Adrenal gland (tissue), 12 donors: ENCODE data around the gene OR8K5. TPM values are rescaled to one million over a fixed set of nuclear protein-coding genes. Genes with fewer than 3 reads are reported as not detected.
"Not testable (repeated sequence)": the region's sequence is repeated elsewhere in the genome, so short reads cannot be mapped to it uniquely, and the experiment has no call there.

Experiments
- DNase-seq, 7 donors: peaks; one replicate each; pipeline ENCODE4 v3.0.0-alpha.2; 2019 to 2020
- H3K27ac ChIP-seq, 5 donors: fragments of 200-600 bp; sonication (generic) in 4 of 5; 1 replicate in 3 of 5; 2 replicates in 2 of 5; pipeline versions ENCODE4 v1.5.1 to v1.8.0; 2016 to 2020; ENCODE audit warnings: mild to moderate bottlenecking in 1 of 5
- H3K27me3 ChIP-seq: fragments of 200-600 bp; 2 replicates; pipeline ENCODE4 v1.8.0; 2021
- H3K36me3 ChIP-seq, 2 donors: fragments of 200-600 bp; replicated peaks in 1 of 2; 1 replicate in 1 of 2; 2 replicates in 1 of 2; pipeline versions ENCODE4 v1.5.1 to v1.8.0; 2018 to 2022
- H3K4me1 ChIP-seq, 2 donors: fragments of 200-600 bp; replicated peaks in 1 of 2; 1 replicate in 1 of 2; 2 replicates in 1 of 2; pipeline versions ENCODE4 v1.5.1 to v1.8.0; 2018 to 2021
- H3K4me3 ChIP-seq, 4 donors: fragments of 200-600 bp; sonication (generic) in 3 of 4; one replicate each; pipeline ENCODE4 v1.5.1; 2016 to 2018
- H3K9me3 ChIP-seq, 3 donors: fragments of 200-600 bp; sonication (generic) in 1 of 3; replicated peaks in 1 of 3; 1 replicate in 2 of 3; 2 replicates in 1 of 3; pipeline versions ENCODE4 v1.5.1 to v1.8.0; 2016 to 2021
- POLR2A ChIP-seq, 2 donors: fragments of 450-650 bp; IDR thresholded peaks; one replicate each; pipeline ENCODE4 v1.6.1; 2017; ENCODE audit warnings: antibody characterized with exemption in 2 of 2, mild to moderate bottlenecking in 2 of 2, moderate library complexity in 1 of 2
- WGBS, 4 donors: extraction: QIAGEN DNeasy Blood & Tissue Kit in 2 of 4; methylation state at CpG; one replicate each; pipeline versions ENCODE4 v1.1.5 to v1.1.7; 2013 to 2017; 5-methylcytosine and 5-hydroxymethylcytosine counted together
- intact Hi-C, 2 donors: fragments of 100-400 bp; cut with DNase I; formaldehyde crosslinking; loops; one replicate each; pipeline versions ENCODE4 v1.14.1 to v1.15.0; 2022 to 2023
- polyA plus RNA-seq, 3 donors: library from polyadenylated mRNA; stranded (reverse); fragments of 200-250 nt in 2 of 3; fragments of 350-450 nt in 1 of 3; fragmentation: Illumina TruSeq in 1 of 3; extraction: RNeasy Lipid Tissue Mini Kit (QIAGEN cat#74804) in 1 of 3; gene quantifications; one replicate each; pipeline ENCODE4 v1.2.3, GENCODE V29; 2013 to 2014
- total RNA-seq, 9 donors: library from RNA; depleted of rRNA in 4 of 9; stranded (reverse); fragments of >200 nt in 4 of 9; fragments of 120-200 nt in 1 of 9; fragmentation: NEBNext Ultra II Directional in 1 of 9; extraction: Animal tissue kit (Norgen Biotek cat#: 25700) in 1 of 9; gene quantifications; one replicate each; pipeline versions ENCODE4 v1.1.0 to v1.2.4, GENCODE V29; 2013 to 2023
- TF ChIP-seq, protein P1 (sequence below), 6 experiments: fragments of 450-650 bp in 4 of 6; fragments of 200-600 bp in 2 of 6; sonication (generic) in 1 of 6; IDR thresholded peaks; 1 replicate in 5 of 6; 2 replicates in 1 of 6; pipeline versions ENCODE4 v1.5.1 to v1.8.0; 2016 to 2021; ENCODE audit warnings: antibody characterized with exemption in 6 of 6, mild to moderate bottlenecking in 2 of 6, moderate library complexity in 1 of 6
- donor health status: healthy with polysubstance abuse.
- donor health status: Bipolar disorder and iron deficiency.
- donor health status: DM: yes; HTN: yes; CAD: no.
- donor health status: DM: no; HTN: no; CAD: no.
- donor health status: DM: no; HTN: no; CAD: no.
- donor health status: DM: yes; HTN: yes; CAD: no.

Gene OR8K5
- total and polyA plus RNA-seq, 12 donors, result not detected

DNA sequence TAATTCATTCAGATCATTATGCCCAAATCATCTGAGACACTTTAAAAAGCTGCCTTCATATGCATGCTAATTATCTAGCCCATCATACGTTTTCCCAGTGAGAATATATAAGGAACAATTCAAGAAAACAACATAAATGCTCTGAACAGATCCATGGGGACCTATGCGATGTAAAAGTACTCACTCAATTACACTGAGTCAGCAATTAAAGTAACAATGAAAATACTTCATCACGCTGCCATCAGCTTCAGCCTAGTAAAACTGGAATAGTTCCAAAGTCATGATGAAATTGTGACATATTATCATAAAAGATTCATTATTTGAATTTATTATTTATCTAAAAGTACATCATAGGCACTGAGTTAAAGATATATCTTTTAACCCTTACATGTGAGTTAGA lies 3.7 kb upstream of the OR8K5 start:
- Histone ChIP-seq H3K9me3 (no peaks in the 10 kb centered on the region), H3K27me3 (no peaks in the 10 kb centered on the region), H3K4me1 (no peaks in the 10 kb centered on the region), H3K4me3 (no peak overlapping the region), H3K27ac (no peak overlapping the region), H3K36me3 (no peaks in the 10 kb centered on the region)
- 31 to 61% (median 53%) methylated on average over 3 of the region's 3 CpGs for WGBS, 4 donors
- no peak for DNase-seq
- intact Hi-C loops, result no loop called here
- TF ChIP-seq POLR2A (IDR thresholded peaks at IDR 0.05), result no peak
- TF ChIP-seq, protein P1, sequence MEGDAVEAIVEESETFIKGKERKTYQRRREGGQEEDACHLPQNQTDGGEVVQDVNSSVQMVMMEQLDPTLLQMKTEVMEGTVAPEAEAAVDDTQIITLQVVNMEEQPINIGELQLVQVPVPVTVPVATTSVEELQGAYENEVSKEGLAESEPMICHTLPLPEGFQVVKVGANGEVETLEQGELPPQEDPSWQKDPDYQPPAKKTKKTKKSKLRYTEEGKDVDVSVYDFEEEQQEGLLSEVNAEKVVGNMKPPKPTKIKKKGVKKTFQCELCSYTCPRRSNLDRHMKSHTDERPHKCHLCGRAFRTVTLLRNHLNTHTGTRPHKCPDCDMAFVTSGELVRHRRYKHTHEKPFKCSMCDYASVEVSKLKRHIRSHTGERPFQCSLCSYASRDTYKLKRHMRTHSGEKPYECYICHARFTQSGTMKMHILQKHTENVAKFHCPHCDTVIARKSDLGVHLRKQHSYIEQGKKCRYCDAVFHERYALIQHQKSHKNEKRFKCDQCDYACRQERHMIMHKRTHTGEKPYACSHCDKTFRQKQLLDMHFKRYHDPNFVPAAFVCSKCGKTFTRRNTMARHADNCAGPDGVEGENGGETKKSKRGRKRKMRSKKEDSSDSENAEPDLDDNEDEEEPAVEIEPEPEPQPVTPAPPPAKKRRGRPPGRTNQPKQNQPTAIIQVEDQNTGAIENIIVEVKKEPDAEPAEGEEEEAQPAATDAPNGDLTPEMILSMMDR (IDR thresholded peaks at IDR 0.05), result no peak

DNA sequence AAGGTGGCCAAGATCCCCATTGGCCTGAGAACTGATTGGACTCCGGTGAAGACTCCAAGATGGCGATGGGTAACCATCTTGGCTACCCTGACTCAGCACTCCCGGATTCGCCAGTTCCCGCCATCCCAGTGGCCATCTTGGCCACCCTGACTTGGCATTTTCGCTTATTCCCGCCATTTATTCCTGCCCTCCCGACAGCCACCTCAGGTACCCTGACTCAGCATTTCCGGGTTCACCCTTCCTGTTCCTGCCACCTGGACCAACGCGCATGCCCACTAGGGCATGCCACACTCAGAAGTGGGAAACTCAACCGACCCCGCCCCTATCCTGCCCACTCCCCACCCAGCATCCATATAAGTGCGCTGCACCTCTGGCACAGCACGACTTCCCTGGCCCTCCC lies 7.8 kb downstream of the OR8K5 start:
- Histone ChIP-seq H3K27me3 (no peaks in the 10 kb centered on the region), H3K4me3 (no peak overlapping the region), H3K9me3 (no peaks in the 10 kb centered on the region), H3K36me3 (no peaks in the 10 kb centered on the region), H3K4me1 (no peaks in the 10 kb centered on the region), H3K27ac (no peak overlapping the region)
- no peak for DNase-seq
- intact Hi-C loops, result no loop called here
- no peak for TF ChIP-seq POLR2A (IDR thresholded peaks at IDR 0.05)
- TF ChIP-seq, protein P1 (IDR thresholded peaks at IDR 0.05), result no peak
- 84 to 93% (median 90%) methylated on average over 13 to 15 of the region's 15 CpGs for WGBS, 4 donors

DNA sequence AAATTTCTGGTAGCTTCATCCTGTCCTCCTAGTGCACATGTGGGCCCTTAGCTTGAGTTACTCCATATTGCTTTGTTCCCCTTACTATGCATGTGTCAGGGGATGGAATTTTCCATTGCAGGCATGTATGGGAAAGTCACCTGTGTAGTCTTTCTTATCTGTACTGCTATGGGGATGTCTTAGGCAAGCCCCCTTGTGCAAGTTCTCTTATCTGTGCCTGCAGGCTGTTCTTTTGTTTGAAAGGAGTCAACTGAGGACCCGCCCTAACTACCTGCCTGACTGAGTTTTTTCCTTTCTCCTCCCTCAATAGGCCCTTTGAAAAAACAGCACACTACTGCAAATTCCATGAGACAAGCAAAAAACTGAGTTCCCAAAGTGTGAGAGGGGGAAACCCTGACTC lies 8.7 kb downstream of the OR8K5 start:
- WGBS, 4 donors, result 50 to 73% (median 57%) methylated on average over 1 of the region's 1 CpG
- no peak for DNase-seq
- no peaks in the 10 kb centered on the region for H3K27me3 ChIP-seq
- no peaks in the 10 kb centered on the region for H3K9me3 ChIP-seq
- no peak overlapping the region for H3K4me3 ChIP-seq
- H3K4me1 ChIP-seq, result no peaks in the 10 kb centered on the region
- TF ChIP-seq POLR2A (IDR thresholded peaks at IDR 0.05), result no peak
- TF ChIP-seq, protein P1 (IDR thresholded peaks at IDR 0.05), result no peak
- intact Hi-C loops, result no loop called here
- H3K27ac ChIP-seq, result no peak overlapping the region
- no peaks in the 10 kb centered on the region for H3K36me3 ChIP-seq

DNA sequence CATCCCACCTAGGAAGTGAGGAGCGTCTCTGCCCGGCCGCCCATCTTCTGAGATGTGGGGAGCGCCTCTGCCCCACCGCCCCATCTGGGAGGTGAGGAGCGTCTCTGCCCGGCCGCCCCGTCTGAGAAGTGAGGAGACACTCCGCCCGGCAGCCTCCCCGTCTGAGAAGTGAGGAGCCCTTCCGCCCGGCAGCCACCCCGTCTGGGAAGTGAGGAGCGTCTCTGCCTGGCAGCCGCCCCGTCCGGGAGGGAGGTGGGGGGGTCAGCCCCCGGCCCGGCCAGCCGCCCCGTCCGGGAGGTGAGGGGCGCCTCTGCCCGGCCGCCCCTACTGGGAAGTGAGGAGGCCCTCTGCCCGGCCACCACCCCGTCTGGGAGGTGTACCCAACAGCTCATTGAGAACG lies 16.4 kb downstream of the OR8K5 start:
- WGBS, 4 donors, result 92 to 95% (median 93%) methylated on average over 25 to 29 of the region's 30 CpGs; no CpG with 5 or more reads in 1 of the 4 donors
- H3K27me3 ChIP-seq, DNase-seq, H3K9me3 ChIP-seq, H3K36me3 ChIP-seq, H3K4me1 ChIP-seq, intact Hi-C loops, H3K27ac ChIP-seq, H3K4me3 ChIP-seq: not testable (repeated sequence)

DNA sequence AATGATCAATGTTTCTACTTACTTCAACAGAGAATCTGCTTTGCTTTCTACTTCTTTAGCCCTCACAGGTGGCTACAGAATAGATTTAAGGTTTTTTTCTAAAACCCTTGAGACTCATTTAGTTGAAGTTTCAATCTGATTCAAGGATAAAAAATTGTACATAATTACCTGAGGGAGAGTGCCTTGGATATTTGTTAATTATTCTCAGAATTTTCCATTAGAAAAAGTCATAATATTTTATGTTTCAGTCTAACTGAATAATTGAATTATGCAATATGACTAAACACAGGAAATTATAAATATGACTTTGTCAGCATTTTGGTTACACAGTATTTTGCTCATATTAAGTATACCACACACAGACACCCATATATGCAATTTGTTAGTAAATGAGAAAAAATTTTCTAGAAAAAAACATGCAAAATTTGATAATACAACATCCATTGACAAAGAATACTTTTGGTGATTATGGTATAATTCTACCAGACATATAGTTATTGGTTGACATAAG lies 19.9 kb downstream of the OR8K5 start, which contains the start of gene OR8J3:
Gene OR8J3 (minus strand): TSS at position 51 of the 511 bp plus-strand sequence. CDS start 2,483 bp downstream, outside the sequence.
- H3K4me1 ChIP-seq, result no peaks in the 10 kb centered on the region
- TF ChIP-seq POLR2A (IDR thresholded peaks at IDR 0.05), result no peak
- TF ChIP-seq, protein P1 (IDR thresholded peaks at IDR 0.05), result no peak
- H3K27me3 ChIP-seq, result no peaks in the 10 kb centered on the region
- H3K4me3 ChIP-seq, result no peak within 1 kb of the TSS
- H3K9me3 ChIP-seq, result no peaks in the 10 kb centered on the region
- intact Hi-C loops, result no loop called here
- H3K36me3 ChIP-seq, result no peaks in the 10 kb centered on the region
- no peak for DNase-seq
- no peak within 1 kb of the TSS for H3K27ac ChIP-seq
